ENCODE data around the gene IREB2.

- no peak for TF ChIP-seq CTCF (IDR thresholded peaks at IDR 0.05)
- TF ChIP-seq POLR2A (IDR thresholded peaks at IDR 0.05) = no peak
These were observed 19.1 kb downstream of the IREB2 start for GRCh38 chr15:78457101-78457500.
